Loucy (cell line): ENCODE data around the gene TSPAN3.

Experiments
- H2AFZ ChIP-seq: fragments of 200-600 bp; sonication (generic); 2 replicates; pipeline ENCODE4 v1.6.0; 2016; ENCODE audit warnings: antibody characterized with exemption, mild to moderate bottlenecking, low read length, moderate library complexity
- H3F3A ChIP-seq: fragments of 200-600 bp; 2 replicates; pipeline ENCODE4 v1.6.0; 2016; ENCODE audit warnings: antibody characterized with exemption, low read depth, mild to moderate bottlenecking
- H3K27me3 ChIP-seq: fragments of 200-600 bp; sonication (generic); 2 replicates; pipeline ENCODE4 v1.6.1; 2014; ENCODE audit warnings: low read length, mild to moderate bottlenecking; ENCODE audit not compliant: insufficient read depth, poor library complexity, severe bottlenecking
- H3K36me3 ChIP-seq: fragments of 200-600 bp; sonication (generic); 2 replicates; pipeline ENCODE4 v1.6.1; 2016; ENCODE audit warnings: low read length; ENCODE audit not compliant: insufficient read depth
- H3K4me1 ChIP-seq: fragments of 200-600 bp; sonication (generic); 2 replicates; pipeline ENCODE4 v1.5.1; 2014; ENCODE audit warnings: low read length, mild to moderate bottlenecking; ENCODE audit not compliant: insufficient read depth, poor library complexity, severe bottlenecking
- H3K4me2 ChIP-seq: fragments of 200-600 bp; sonication (generic); 2 replicates; pipeline ENCODE4 v1.6.0; 2014; ENCODE audit warnings: antibody characterized with exemption, low read length, low read depth, mild to moderate bottlenecking; ENCODE audit not compliant: poor library complexity, severe bottlenecking
- H3K4me3 ChIP-seq: fragments of 200-600 bp; sonication (generic); 2 replicates; pipeline ENCODE4 v1.5.1; 2014; ENCODE audit warnings: low read length, mild to moderate bottlenecking, mixed read lengths; ENCODE audit not compliant: poor library complexity, severe bottlenecking
- H3K79me2 ChIP-seq: fragments of 200-600 bp; sonication (generic); 2 replicates; pipeline ENCODE4 v1.6.1; 2014; ENCODE audit warnings: low read length; ENCODE audit not compliant: insufficient read depth
- H3K9ac ChIP-seq: fragments of 200-600 bp; sonication (generic); 2 replicates; pipeline ENCODE4 v1.6.0; 2014; ENCODE audit warnings: mild to moderate bottlenecking, low read depth, low read length, moderate library complexity; ENCODE audit not compliant: poor library complexity, severe bottlenecking
- H3K9me2 ChIP-seq: fragments of 200-600 bp; sonication (generic); replicated peaks from 2 replicates; pipeline ENCODE4 v1.6.1; 2016; ENCODE audit warnings: low read depth, low read length, mixed read lengths
- H3K9me3 ChIP-seq: fragments of 200-600 bp; sonication (generic); 2 replicates; pipeline ENCODE4 v1.6.1; 2014; ENCODE audit warnings: mild to moderate bottlenecking, antibody characterized with exemption, low read length, low read depth; ENCODE audit not compliant: insufficient read depth
- H4K20me1 ChIP-seq: fragments of 200-600 bp; sonication (generic); 2 replicates; pipeline ENCODE4 v1.6.0; 2014; ENCODE audit warnings: antibody characterized with exemption, low read length, mild to moderate bottlenecking; ENCODE audit not compliant: insufficient read depth, poor library complexity, severe bottlenecking
- EZH2phosphoT487 ChIP-seq: fragments of 200-600 bp; IDR thresholded peaks from 2 replicates; pipeline ENCODE4 v1.6.1; 2018; ENCODE audit warnings: antibody characterized with exemption, mild to moderate bottlenecking, moderate library complexity, borderline replicate concordance
- TF ChIP-seq, protein P1 (sequence below): fragments of 200-600 bp; sonication (generic); conservative IDR thresholded peaks from 2 replicates; pipeline ENCODE4 v1.5.1; 2014; ENCODE audit warnings: mild to moderate bottlenecking, antibody characterized with exemption, low read length

TSPAN3 gene

DNA sequence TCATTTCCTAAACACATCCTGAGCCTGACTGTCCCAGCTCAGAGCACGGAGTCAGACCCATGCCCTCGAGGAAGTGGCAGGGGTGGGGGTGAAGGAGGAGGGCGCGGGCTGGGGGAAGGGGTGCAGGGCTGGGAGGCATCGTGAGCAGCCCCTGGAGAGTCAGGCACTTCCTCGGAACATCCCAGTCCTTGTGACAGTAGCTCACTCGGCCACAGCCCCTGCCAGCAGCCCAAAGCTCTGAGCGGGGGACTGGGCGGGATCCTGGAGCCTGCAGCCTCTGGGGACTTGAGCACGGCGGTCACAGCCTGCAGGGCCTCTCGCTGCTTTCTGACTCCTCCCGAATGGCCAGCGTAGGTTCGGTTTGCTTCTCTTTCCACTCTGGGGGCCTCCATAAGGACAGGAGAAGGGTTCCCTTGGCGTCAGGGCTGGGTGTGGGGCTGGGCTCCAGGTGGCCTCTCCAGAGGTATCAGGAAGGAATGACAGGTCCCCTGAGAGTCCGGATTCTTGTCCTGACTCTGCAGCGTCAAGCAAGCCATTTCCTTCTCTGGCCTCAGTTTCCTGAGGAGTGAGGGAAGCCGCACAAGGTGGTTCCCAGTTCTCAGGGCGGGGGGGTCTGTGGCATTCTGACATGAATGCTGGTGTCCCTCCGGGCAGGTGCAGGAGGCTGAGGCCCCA lies 55.1 kb downstream of the TSPAN3 start:
- no peaks in the 10 kb centered on the region for H4K20me1 ChIP-seq
- H3K4me1 ChIP-seq: peaks cover 41% of the 10 kb centered on the region
- no peak overlapping the region for H2AFZ ChIP-seq
- H3K9ac ChIP-seq: no peak overlapping the region
- no peaks in the 10 kb centered on the region for H3K79me2 ChIP-seq
- H3K4me2 ChIP-seq: no peak overlapping the region
- TF ChIP-seq, protein P1, sequence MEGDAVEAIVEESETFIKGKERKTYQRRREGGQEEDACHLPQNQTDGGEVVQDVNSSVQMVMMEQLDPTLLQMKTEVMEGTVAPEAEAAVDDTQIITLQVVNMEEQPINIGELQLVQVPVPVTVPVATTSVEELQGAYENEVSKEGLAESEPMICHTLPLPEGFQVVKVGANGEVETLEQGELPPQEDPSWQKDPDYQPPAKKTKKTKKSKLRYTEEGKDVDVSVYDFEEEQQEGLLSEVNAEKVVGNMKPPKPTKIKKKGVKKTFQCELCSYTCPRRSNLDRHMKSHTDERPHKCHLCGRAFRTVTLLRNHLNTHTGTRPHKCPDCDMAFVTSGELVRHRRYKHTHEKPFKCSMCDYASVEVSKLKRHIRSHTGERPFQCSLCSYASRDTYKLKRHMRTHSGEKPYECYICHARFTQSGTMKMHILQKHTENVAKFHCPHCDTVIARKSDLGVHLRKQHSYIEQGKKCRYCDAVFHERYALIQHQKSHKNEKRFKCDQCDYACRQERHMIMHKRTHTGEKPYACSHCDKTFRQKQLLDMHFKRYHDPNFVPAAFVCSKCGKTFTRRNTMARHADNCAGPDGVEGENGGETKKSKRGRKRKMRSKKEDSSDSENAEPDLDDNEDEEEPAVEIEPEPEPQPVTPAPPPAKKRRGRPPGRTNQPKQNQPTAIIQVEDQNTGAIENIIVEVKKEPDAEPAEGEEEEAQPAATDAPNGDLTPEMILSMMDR: no peak
- no peak for TF ChIP-seq EZH2phosphoT487
- no peak overlapping the region for H3K4me3 ChIP-seq
- no peaks in the 10 kb centered on the region; the same call in 1 of the 2 replicates for H3K36me3 ChIP-seq
- no peaks in the 10 kb centered on the region for H3K9me2 ChIP-seq
- no peaks in the 10 kb centered on the region for H3K9me3 ChIP-seq
- H3K27me3 ChIP-seq: no peaks in the 10 kb centered on the region
- no peaks in the 10 kb centered on the region for H3F3A ChIP-seq

GRCh38 chr15:77014132-77015081 lies 56.5 kb downstream of the TSPAN3 start:
- H3K4me2 ChIP-seq: peak overlapping the region; percentile 18
- H3K4me3 ChIP-seq: no peak overlapping the region
- H4K20me1 ChIP-seq: no peaks in the 10 kb centered on the region
- H3K4me1 ChIP-seq: peaks cover 38% of the 10 kb centered on the region
- no peaks in the 10 kb centered on the region for H3F3A ChIP-seq
- H3K79me2 ChIP-seq: no peaks in the 10 kb centered on the region
- H3K36me3 ChIP-seq: no peaks in the 10 kb centered on the region; the same call in 1 of the 2 replicates
- no peak overlapping the region for H2AFZ ChIP-seq
- H3K9me2 ChIP-seq: no peaks in the 10 kb centered on the region
- no peak overlapping the region for H3K9ac ChIP-seq
- no peaks in the 10 kb centered on the region for H3K27me3 ChIP-seq
- TF ChIP-seq EZH2phosphoT487: no peak
- TF ChIP-seq, protein P1: no peak
- H3K9me3 ChIP-seq: no peaks in the 10 kb centered on the region

DNA sequence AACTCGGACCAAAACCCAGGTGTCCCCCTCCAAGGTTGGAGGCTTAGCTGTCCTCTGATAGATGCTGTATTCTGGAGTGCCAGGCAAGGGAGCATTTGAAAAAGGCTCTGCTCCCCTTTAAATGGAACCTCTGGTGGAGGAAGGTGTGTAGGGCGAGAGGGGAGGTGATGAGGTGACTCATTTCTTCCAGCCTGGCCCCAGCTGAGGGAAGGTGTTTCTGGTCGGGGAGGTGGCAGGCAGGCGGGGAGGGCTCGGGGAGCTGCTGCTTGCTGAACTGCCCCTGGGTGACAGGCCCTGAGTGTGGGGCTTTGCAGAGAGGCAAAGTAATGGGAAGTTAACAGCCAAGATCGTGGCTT lies 57.2 kb downstream of the TSPAN3 start:
- no peaks in the 10 kb centered on the region for H3K27me3 ChIP-seq
- no peaks in the 10 kb centered on the region for H3K9me2 ChIP-seq
- H2AFZ ChIP-seq: no peak overlapping the region
- H3K4me3 ChIP-seq: no peak overlapping the region
- no peaks in the 10 kb centered on the region for H3K9me3 ChIP-seq
- no peaks in the 10 kb centered on the region for H3K79me2 ChIP-seq
- no peaks in the 10 kb centered on the region for H4K20me1 ChIP-seq
- no peaks in the 10 kb centered on the region; the same call in 1 of the 2 replicates for H3K36me3 ChIP-seq
- H3K4me1 ChIP-seq: peaks cover 38% of the 10 kb centered on the region
- no peaks in the 10 kb centered on the region for H3F3A ChIP-seq
- TF ChIP-seq, protein P1: no peak
- no peak for TF ChIP-seq EZH2phosphoT487
- peak overlapping the region; percentile 18 for H3K4me2 ChIP-seq
- no peak overlapping the region for H3K9ac ChIP-seq
